Raji (cell line): ENCODE measurements around the gene GARS1.

Source experiments
- POLR2A ChIP-seq: IDR thresholded peaks from 2 replicates; pipeline ENCODE4 v1.6.1; 2011; ENCODE audit warnings: low read depth, low read length, control low read depth; ENCODE audit not compliant: insufficient read depth

Gene GARS1

GRCh38 chr7:30674420-30674819 lies 79.7 kb downstream of the GARS1 start:
- TF ChIP-seq POLR2A: no peak

GRCh38 chr7:30674876-30675275 lies 80.2 kb downstream of the GARS1 start:
- TF ChIP-seq POLR2A: no peak

GRCh38 chr7:30678805-30679204 lies 84.1 kb downstream of the GARS1 start:
- TF ChIP-seq POLR2A: no peak

- TF ChIP-seq POLR2A: no peak
Observed at GRCh38 chr7:30679664-30680063, 85.0 kb downstream of the GARS1 start.

GRCh38 chr7:30681331-30681797 lies 86.7 kb downstream of the GARS1 start:
- TF ChIP-seq POLR2A: no peak

- TF ChIP-seq POLR2A: no peak
Observed at GRCh38 chr7:30681815-30682211, 87.1 kb downstream of the GARS1 start.

GRCh38 chr7:30682212-30683083 lies 87.8 kb downstream of the GARS1 start, which contains the start of gene CRHR2:
Gene CRHR2, minus strand, starts transcription at chr7:30682456. Its CDS starts 176 bp downstream, at chr7:30682280.
- TF ChIP-seq POLR2A: no peak

GRCh38 chr7:30683306-30683705 lies 88.6 kb downstream of the GARS1 start:
- no peak for TF ChIP-seq POLR2A
